ENCODE measurements around the gene HPX.

The HPX gene

DNA sequence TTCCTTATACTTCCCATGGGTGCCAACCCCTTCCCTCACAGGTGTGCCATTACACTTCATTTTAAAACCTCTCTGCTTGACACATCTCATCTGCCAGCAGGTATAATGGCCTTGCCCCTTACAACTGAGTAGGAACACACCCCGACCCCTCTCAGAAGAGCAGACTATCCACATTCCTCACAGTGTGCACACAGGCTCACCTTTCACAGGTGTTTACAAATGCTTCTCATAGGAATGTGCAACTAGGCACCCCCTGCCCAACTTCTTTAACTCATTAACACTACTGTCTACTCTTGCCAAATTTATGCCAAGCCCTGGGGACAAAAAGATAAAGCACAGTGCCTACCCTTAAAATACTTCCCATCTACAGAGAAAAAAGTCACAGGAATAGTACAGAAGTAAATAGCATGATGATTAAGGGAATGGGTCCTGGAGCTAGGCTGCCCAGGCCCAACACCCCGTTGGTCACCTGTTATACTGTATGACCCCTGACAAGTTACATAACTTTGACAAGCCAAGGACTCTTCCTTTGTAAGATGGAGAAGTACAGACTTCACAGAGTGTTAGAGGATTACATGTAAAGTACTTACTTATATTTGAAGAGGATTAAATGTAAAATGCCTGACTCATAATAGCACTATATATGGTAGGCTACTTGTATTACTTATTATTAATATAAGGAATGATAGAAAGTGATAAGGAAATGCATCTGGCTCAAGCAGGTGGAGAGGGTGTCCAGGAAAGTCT is 17.7 kb upstream of the HPX start:
- DNase-seq (ENCODE audit: low spot score) = no peak

DNA sequence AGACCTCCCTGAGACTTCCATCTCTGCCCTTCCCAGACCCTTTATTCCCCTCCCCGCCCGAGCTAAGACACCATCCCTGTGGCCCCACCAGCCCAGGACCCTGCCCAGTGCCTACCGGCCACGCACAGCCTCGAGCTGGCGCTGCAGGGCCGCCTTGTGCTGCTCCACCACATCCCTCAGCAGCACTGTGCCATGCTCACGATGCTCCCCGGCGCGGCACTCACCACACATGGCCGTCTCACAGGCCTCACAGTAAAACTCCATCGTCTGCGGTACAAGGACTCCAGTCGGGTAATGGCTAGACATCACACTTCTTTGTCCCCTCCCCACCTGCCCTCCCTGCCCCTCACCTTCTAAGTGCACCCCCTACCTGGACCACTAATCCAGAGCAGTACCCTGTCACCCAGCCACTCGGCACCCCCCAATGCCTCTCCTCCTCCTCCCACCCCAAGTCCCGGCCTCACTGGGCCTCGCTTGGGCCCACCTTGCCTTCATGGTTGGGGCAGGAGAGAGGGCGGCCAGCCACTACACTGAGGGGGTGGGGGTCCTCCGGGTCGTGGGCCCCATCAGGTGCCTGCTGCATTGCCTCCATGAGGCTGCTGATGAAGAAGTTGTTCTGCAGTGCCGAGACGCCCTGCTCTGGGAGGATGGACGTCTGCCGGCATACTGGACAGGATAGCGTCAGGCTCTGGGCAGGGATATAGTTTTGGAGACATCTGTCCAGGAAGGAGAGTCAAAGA is 17.0 kb upstream of the HPX start:
- DNase-seq (ENCODE audit: low spot score) = no peak

DNA sequence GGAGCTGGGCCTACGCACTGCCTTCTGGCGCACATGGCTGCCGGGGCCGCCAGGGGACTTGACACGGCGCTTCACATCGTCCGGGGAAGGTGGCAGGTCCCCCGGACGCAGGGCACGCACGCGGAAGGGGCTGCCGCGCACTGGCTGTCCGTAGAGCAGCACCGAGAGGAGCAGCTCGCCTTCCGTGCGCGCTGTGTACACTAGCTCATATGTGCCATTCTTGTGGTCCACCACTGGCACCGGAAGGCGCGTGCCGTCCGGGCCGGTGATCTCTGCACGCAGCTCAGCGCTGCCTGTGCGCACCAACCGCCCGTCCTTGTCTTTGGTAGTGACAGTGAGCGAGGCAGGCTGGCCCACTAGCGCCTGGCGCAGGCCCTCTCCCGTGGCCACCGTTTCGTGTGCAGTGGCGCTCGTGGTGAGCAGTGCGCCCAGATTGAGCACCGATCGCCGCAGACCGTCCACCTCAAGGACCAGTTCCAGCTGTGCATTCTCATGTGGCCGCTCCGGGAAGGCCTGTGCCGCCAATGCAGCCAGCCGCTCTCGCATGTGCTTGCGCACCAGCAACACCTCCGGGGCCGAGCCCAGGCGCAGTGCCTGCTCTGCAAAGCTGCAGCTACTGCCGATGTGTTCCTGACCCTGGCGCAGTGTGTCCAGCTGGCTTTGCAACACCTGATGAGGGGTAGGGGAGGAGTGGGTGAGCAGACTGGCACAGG is 15.7 kb upstream of the HPX start:
- DNase-seq (ENCODE audit: low spot score) = no peak

DNA sequence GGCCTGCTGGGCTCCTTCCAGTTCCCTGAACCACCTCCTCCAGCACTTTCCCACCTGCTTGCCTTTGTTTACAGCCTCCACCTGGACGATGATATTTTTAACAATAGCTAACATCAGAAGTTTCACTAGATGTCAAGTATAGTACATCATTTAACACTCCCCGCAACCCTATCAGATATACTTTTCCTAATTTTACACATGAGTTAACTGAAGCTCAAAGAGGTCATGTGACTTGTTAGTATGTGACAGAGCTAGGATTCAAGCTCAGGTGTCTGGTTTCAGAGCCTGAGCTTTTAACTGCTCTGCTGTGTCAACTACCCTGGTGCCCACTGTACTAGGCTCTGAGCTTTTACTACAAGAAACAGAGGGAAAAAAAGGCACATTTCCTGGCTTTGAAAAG is 14.3 kb upstream of the HPX start:
- no peak for DNase-seq (ENCODE audit: low spot score)

DNA sequence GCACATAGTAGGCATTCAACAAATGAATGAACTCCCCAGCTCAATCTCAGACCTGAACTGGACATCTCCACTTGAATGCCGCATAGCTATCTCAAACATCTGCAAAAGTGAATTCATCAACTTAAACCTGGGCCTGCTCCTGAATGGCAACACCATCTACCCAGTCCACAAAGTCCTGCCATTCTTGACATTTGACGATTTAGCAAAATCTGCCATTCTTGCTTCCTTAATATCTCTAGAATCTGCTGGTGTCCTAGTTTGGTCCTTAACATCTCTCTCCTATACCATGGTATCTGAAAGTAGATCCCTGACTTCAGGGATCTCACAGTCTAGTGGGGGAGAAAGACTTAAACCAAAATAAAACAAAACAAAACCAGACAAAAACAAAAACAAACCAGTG is 12.4 kb upstream of the HPX start:
- no peak for DNase-seq (ENCODE audit: low spot score)

DNA sequence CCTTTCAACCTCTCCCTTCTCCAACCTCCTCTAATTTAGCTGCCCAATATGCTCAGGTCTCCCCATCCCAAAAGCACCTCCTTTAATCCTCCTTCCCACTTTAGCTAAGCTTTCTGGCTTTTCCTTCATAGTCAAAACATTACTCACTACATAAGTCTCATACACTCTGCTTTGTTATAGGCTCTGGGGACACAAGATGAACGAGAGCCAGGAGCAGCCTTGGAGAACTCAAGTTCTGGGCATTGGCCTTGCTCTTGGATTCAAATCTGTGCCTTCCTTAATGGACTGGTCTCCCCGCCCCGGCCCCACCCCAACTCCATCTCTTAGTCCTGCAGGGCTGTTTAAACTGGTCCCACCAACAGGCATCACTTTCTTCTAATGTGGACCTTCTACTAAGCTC is 11.4 kb upstream of the HPX start:
- DNase-seq (ENCODE audit: low spot score) = no peak

DNA sequence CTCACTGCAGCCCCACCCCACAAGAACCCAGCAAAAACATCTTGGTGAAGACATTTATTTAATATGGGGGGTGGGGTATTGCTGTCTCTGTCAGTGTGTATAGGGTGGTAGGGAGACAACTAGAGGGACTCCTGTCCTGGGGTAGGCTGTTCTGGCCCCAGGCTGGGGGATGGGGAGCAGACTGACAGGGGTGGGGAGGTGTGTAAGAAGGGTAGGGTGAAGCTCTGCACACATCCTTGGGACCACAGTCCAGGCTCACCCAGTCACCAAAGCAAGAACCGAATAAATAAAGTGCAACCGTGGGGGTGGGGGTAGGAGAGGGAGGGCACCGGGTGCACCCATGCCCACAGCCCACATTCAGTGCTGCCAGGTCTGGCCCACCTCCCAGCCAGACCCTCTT is 7.8 kb upstream of the HPX start:
- DNase-seq (ENCODE audit: low spot score) = no peak

DNA sequence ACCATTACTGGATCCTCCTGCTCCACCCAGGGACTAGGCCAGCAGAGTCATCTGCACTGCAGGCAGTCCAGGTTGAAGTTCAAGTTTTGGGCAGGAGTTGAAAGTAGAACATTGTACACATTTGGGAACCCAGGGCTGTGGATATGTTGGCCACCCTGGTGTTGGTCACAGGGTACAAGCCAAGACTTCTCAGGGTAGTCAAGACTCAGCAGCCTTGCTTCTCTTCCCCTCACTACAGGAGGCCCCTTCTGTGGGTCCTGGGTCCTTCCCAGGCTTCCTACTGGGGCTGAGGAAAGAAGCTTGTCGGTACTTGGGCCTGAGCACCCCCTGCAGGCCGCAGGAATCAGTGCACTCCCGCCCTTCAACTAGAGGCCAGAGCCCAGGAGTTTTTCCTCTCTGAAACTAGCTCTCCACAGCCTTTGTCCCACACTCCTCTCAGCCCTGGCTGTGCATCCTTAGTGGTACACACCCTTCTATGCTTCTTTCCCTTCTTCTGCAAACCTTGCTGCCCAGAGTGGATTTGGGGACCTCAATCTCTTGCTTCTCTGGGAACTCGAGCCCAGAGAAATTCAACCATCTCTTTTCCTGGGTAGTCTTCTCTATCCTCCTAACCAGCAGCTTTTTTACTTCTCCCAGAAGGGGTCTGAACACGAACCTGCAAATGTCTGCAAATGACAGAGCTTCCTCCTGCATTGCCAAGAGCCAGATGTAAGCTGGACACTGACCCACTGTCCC is 2.6 kb upstream of the HPX start:
- peak; percentile 42 for DNase-seq (ENCODE audit: low spot score)

DNA sequence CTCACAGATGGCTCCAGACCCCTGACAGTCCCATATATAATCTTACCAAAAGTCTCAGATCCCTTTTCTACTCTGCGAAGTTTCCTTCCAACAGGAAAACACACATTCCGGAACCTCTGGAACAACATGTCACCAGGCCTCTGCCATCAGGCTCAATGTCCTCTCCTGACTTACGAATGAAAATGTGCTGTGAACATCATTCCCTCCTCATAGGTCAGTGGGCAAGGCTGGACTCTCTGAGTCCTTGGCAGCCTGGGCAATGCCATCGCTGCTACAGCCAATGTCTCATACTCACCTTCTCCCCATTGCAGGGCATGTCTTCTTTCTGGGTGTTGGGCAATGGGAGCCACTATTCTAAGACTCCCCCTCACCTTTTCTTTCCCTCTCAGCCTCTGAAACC is 1.7 kb upstream of the HPX start:
- no peak for DNase-seq (ENCODE audit: low spot score)

DNA sequence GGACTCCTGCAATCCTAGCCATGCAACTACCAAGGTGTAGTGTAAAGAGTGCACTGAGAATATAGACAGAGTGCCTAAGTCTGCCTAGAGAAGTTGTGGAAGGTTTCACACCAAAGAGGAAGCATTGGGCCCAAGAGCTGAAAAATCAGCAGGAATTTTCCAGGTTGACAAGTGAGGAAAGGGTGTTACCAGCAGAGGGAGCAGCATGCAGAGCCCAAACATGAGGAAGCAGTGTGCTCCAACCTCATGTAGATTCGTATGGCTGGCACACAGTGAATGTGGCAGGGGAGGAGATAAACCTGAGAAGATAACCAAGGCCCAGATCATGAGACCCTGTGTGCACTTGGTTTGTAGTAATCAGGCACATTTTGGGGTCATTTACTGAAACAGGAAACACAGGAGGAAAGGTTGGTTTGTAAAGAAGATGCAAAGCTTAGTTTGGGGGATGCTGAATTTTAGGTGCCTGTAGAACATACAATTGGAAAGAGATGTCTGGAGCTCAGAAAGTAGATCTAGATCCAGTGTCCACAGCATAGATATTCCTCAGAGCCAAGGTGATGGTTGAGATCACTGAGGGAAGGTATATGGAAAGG is 1.7 kb downstream of the HPX start:
- DNase-seq (ENCODE audit: low spot score) = peak; percentile 59

DNA sequence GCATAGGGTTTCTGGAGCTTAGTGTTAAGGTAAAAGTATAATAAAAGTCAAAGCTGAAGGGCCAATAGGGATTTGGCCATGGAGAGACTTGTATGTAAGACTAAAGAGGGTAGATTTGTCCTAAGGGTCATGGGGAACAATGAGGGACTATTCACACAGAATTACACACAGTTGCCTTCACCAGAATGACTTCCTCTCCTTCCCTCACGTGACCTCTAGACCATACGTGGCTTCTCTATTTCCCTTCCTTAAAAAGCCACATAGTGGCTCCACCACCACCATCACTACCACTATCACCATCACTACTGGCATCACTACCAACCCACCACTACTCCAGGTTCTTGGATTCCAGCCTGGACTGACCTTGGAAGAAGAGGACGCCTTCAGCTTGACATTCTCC is 2.8 kb downstream of the HPX start:
- no peak for DNase-seq (ENCODE audit: low spot score)

DNA sequence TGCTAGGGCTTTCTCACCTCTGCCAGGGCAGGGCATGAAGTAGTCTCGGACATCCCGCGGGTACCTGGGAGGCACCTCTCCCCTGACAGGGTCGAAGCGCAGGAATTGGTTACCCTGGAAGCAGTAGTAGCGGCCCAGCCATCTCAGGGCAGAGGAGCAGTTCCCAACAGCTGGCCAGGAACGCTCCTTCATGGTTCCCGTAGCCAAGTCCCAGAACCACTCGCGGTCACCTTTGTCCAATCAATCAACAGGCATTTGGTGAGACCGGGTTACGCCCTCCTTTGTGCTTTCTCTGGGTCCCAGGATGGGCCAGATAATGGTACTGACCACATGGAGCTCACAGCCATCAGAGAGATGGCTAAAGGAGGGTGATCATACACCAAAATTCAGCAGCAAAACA is 3.4 kb downstream of the HPX start:
- DNase-seq (ENCODE audit: low spot score) = no peak

DNA sequence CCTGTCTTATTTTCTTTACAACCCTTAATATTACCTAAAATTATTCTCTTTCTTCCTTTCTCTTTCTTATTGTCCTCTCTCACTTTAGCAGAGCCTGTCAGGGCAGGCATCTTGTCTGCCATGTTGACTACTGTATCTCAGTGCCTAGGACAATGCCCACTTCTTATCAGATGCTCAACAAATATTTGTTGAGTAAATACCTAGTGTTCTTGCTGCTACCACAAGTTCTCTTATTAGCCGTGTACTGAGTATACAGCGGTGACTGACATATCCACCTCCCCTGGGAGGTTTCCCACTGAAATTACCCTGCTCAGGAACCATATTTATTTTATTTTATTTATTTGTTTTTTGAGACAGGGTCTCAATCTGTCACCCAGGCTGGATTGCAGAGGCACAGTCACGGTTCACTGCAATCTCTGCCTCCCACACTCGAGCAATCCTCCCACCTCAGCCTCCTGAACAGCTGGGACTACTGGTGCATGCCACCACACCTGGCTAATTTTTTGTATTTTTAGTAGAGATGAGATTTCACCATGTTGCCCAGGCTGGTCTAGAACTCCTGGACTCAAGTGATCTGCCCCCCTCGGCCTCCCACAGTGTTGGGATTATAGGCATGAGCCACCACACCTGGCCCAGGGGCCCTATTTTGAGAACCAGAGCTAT is 6.7 kb downstream of the HPX start:
- DNase-seq (ENCODE audit: low spot score) = no peak

DNA sequence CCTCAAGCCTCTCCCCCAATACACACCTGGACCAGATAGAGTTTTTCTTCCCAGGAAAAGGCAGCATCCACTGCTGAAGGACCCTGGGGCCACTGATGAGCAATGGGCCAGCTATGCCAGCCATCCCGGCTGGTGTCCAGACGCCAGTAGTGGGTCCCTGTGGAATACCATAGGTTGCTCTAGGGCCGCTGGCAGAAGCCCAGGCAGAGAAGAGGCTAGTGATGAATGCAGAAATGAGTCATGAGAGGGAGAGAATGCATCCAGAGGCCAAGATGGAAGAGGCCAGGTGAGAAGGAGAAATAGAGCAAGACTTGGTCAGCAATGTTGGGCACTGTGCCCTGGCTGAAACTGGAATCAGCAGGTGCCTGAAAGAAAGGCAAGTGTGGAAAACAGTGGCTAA is 8.9 kb downstream of the HPX start:
- peak; percentile 18 for DNase-seq (ENCODE audit: low spot score)

DNA sequence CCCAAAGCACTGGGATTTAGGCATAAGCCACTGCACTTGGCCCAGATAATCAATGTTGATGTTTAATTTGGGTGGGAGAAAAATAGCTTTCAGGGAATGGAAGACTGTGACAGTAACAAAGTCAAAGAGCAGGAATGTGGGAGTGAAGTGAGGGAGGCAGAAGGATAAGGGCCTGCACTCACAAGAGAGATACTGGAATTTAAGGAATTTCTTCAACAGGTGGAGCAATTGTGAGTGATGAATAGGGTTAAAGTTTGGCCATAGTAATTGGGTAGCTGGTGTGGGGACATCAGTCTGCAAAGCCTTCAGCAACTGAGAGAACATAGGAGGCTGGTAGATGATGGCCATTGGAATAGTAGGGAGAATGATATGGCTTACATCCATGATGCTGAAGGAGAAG is 13.3 kb downstream of the HPX start:
- no peak for DNase-seq (ENCODE audit: low spot score)

DNA sequence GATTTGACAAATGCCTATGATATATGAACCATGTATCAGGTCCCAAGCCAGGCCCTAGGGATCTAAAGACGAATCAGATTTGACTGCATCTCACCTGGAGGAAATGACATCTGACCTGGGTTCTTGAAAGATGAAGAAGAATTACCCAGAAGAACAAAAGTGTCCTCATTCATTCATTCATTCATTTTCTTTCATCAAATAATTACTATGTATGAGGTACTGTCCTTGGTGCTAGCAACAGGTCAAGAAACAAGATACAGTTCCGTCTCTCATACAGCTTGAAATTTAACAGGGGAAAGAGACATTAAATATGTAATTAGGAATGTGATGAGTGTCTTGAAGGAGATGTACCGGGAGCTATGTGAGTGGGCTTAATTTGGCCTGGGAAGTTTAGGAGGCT is 20.1 kb downstream of the HPX start:
- DNase-seq (ENCODE audit: low spot score) = no peak

DNA sequence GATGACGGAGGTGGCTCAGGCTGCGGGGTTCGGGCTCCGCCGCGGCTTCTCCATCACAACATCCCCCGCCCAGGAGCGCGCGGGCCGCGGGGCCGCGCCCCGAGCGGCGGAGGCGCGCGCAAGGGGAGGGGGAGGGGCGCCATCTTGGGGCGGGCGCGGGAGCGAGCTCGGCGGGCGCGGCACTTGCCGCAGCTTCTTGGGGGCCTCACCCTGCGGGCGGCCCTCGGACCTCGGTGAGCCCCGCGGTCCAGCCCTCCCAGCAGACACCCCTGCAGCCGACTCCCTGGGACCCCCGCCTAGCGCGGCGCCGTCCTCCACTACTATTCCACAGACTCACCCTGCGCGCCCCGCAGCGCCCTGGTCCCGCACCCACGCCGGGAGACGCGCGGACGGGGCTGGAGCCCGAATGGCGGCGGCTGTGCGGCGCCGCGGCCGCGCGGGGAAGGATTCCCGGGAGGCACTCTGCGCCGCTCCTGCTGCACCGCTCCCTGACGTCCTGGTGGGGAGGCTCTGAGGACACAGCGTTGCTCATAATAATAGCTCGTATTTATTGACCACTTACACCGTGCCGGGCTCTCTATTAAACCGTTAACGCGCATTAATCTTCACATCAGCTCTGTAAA is 21.7 kb downstream of the HPX start, which contains the start of gene APBB1:
Gene APBB1, minus strand, starts transcription at position 86 of the 623 bp plus-strand sequence. CDS start 7,747 bp downstream, outside the sequence.
- DNase-seq (ENCODE audit: low spot score) = peak; percentile 60

DNA sequence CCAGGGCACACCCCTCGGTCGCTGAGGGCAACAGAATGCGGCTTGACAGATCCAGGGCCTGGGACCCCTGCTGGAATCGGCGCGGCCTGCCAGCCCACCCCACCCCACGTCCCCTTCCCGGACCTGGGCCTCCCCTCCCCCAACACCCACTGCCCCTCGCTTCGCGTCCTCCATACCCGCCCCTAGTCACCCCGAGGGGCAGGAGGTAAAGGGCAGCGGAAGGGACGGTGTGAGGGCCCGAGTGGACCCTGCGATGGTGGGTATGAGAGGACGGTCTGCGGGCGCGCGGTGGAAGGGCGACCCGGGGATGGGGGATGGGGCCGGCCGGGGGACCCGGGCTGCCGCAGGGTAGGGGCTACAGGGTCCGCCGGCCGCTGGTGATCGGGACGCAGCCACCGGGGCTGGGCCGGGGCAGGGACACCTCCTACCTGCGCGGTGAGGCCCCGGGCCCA is 22.2 kb downstream of the HPX start:
- DNase-seq (ENCODE audit: low spot score) = no peak

DNA sequence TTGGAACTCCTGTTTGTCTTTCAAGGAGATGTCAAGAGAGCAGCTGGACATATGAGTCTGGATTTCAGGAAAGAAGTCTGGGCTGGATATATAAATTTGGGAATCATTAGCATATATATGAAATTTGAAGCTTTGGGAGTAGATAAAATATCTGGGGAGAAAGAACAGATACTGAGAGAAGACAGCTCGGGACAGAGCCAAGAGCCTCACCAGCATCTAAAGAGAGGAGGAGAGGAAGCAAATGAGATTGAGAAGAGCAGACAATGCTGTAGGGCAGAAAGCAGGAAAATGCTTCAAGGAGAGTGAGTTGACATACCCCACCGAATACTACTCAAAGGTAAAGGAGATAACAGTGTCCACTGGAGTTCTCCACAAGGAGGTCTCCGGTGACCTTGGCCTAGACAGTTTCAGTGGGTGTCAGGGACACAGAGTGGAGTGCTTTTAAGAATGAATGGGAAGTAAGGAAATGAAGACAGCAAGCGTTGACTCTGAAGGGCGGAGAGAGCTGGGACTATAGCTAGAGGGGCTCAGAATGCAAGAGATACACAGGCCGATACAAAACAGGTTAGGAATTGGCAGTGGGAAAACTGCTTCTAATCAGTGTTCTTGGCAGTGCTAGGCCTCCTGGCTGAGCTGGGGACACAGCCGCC is 22.8 kb downstream of the HPX start:
- no peak for DNase-seq (ENCODE audit: low spot score)

DNA sequence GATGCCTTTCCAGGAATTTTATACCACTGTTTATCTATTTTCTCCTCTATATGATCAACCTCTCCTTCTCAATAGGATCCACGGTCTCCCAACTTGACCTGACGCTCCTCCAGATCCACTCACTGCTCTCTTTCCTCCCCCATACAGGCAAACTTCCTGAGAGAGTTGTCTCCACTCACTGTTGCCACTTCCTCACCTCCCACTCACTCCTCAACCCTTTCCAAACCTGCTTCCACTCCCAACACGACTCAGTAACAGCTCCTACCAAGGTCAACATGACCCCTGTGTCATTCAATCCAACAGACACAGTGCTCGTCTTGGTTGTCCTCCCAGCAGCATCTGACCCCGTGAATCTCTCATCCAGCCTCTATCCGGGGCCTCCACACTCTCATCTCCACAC is 25.0 kb downstream of the HPX start:
- no peak for DNase-seq (ENCODE audit: low spot score)

Measured in SW480 (cell line).